GM19025 (cell line): ENCODE results near the gene CCPG1.

Experiments used
- ATAC-seq: cut with Tn5 transposase; IDR thresholded peaks from one replicate; pipeline ENCODE4 v1.9.1; 2021; ENCODE audit warnings: mild to moderate bottlenecking, low read depth, moderate library complexity; ENCODE audit not compliant: unreplicated experiment

CCPG1 gene

GRCh38 chr15:55389264-55389607 is 18.9 kb downstream of the CCPG1 start:
- no peak for ATAC-seq

- no peak for ATAC-seq
These were observed 21.1 kb downstream of the CCPG1 start for GRCh38 chr15:55387027-55387426.

- ATAC-seq, result no peak
These were observed 24.5 kb downstream of the CCPG1 start for GRCh38 chr15:55383687-55384086.

GRCh38 chr15:55381595-55381994 is 26.6 kb downstream of the CCPG1 start:
- ATAC-seq, result no peak

GRCh38 chr15:55379095-55379494 is 29.1 kb downstream of the CCPG1 start:
- no peak for ATAC-seq

GRCh38 chr15:55372701-55373440 is 35.3 kb downstream of the CCPG1 start:
- no peak for ATAC-seq

- no peak for ATAC-seq
These were observed 41.2 kb downstream of the CCPG1 start for GRCh38 chr15:55366981-55367380.

GRCh38 chr15:55362641-55363040 is 45.5 kb downstream of the CCPG1 start:
- no peak for ATAC-seq

GRCh38 chr15:55361048-55361447 is 47.1 kb downstream of the CCPG1 start:
- ATAC-seq, result no peak

GRCh38 chr15:55360256-55360655 is 47.9 kb downstream of the CCPG1 start:
- no peak for ATAC-seq

GRCh38 chr15:55358471-55358870 is 49.7 kb downstream of the CCPG1 start:
- ATAC-seq, result no peak

GRCh38 chr15:55357774-55358173 is 50.4 kb downstream of the CCPG1 start:
- ATAC-seq, result no peak

GRCh38 chr15:55356985-55357585 is 51.1 kb downstream of the CCPG1 start:
- no peak for ATAC-seq

- ATAC-seq, result no peak
These were observed 55.1 kb downstream of the CCPG1 start for GRCh38 chr15:55353025-55353424.

GRCh38 chr15:55349282-55349681 is 58.9 kb downstream of the CCPG1 start:
- no peak for ATAC-seq

- ATAC-seq, result no peak
These were observed 59.8 kb downstream of the CCPG1 start for GRCh38 chr15:55348281-55348778.

GRCh38 chr15:55344206-55344605 is 64.0 kb downstream of the CCPG1 start:
- ATAC-seq, result no peak

GRCh38 chr15:55343168-55343567 is 65.0 kb downstream of the CCPG1 start:
- no peak for ATAC-seq

- no peak for ATAC-seq
These were observed 71.0 kb downstream of the CCPG1 start for GRCh38 chr15:55337160-55337559.

- no peak for ATAC-seq
These were observed 73.2 kb downstream of the CCPG1 start for GRCh38 chr15:55334997-55335396.

- ATAC-seq, result no peak
These were observed 73.8 kb downstream of the CCPG1 start for GRCh38 chr15:55334371-55334770.

- no peak for ATAC-seq
These were observed 80.8 kb downstream of the CCPG1 start for GRCh38 chr15:55327387-55327786.
